ENCODE results near the gene TEDC1. TPM values are rescaled to one million over a fixed set of nuclear protein-coding genes. Genes with fewer than 3 reads are reported as not detected.

TEDC1 gene
- total RNA-seq, 1 experiment from 2014 or later, result 26.2 TPM

- no peak overlapping the region for H3K18ac ChIP-seq (ENCODE audit: insufficient read length, low read depth, low read length)
- no peak overlapping the region for H2BK15ac ChIP-seq (ENCODE audit: low read depth, low read length)
- Mint-ChIP-seq H3K4me1 (no peaks in the 10 kb centered on the region), H3K4me3 (no peak overlapping the region), H3K27ac (peak overlapping the region in 1 of 3 experiments; percentile 73; a peak in 1 of 7 replicates), H3K9me3 (no peaks in the 10 kb centered on the region), H3K27me3 (ENCODE audit: low read depth) (no peaks in the 10 kb centered on the region), H3K36me3 (ENCODE audit: insufficient read depth in 1 of 3, low read depth in 3 of 3) (peaks cover 16 to 37% (median 19%) of the 10 kb centered on the region in 3 experiments; a peak in 6 of 7 replicates)
- no peak overlapping the region for H3K4ac ChIP-seq (ENCODE audit: low read depth, low read length)
- H3K23me2 ChIP-seq (ENCODE audit: insufficient read length, low read depth, low read length, poor library complexity, severe bottlenecking), result no peaks in the 10 kb centered on the region
- H3K56ac ChIP-seq (ENCODE audit: insufficient read length, low read depth, low read length), result no peak overlapping the region
- no peaks in the 10 kb centered on the region; the same call in 1 of the 2 replicates for H3K79me2 ChIP-seq (ENCODE audit: insufficient read depth, low read length)
- H3K4me1 ChIP-seq (ENCODE audit: insufficient read depth, low read length), result no peaks in the 10 kb centered on the region
- WGBS (ENCODE audit: extremely low coverage, insufficient read length, low lambda C conversion rate), result no CpG with 5 or more reads among the region's 12 CpGs
- H3K4me2 ChIP-seq (ENCODE audit: insufficient read depth, insufficient read length, low read length), result no peak overlapping the region
- no peaks in the 10 kb centered on the region for H3K9me3 ChIP-seq (ENCODE audit: control insufficient read depth, low read depth, low read length)
- H2AFZ ChIP-seq (ENCODE audit: low read length), result no peak overlapping the region
- no peak overlapping the region for H2BK120ac ChIP-seq (ENCODE audit: low read depth, low read length, poor library complexity, severe bottlenecking)
- no peak overlapping the region for H4K91ac ChIP-seq (ENCODE audit: insufficient read length, low read depth, low read length)
- H3K14ac ChIP-seq (ENCODE audit: insufficient read depth, low read length), result no peak overlapping the region
- H3K9ac ChIP-seq (ENCODE audit: extremely low read depth, insufficient read length, low read length), result no peak overlapping the region
- TF ChIP-seq CTCF (conservative IDR thresholded peaks at IDR 0.05), result no peak
- H3K79me1 ChIP-seq (ENCODE audit: insufficient read depth, low read depth, low read length, poor library complexity, severe bottlenecking), result peaks cover 2% of the 10 kb centered on the region
- no peak overlapping the region for H4K8ac ChIP-seq (replicated peaks; ENCODE audit: insufficient read length, low read depth, low read length)
- H2BK12ac ChIP-seq (ENCODE audit: insufficient read length, low read depth, low read length), result no peak overlapping the region
- no peak overlapping the region for H2BK20ac ChIP-seq (ENCODE audit: low read depth, low read length, poor library complexity, severe bottlenecking)
- H3K23ac ChIP-seq (ENCODE audit: insufficient read length, low read depth, low read length), result no peak overlapping the region
- no peak overlapping the region for H2BK5ac ChIP-seq (ENCODE audit: insufficient read length, low read length)
- no peaks in the 10 kb centered on the region for H3K27me3 ChIP-seq (ENCODE audit: insufficient read depth, low read length)
- no peak for DNase-seq
- H3K27ac ChIP-seq (ENCODE audit: insufficient read length, low read depth, low read length), result no peak overlapping the region
- no peak overlapping the region for H4K5ac ChIP-seq (ENCODE audit: insufficient read length, low read depth, low read length)
- no peak overlapping the region for H3T11ph ChIP-seq (ENCODE audit: low read length)
- no peak overlapping the region for H2AK5ac ChIP-seq (ENCODE audit: insufficient read length, low read length)
- H4K20me1 ChIP-seq (ENCODE audit: control insufficient read depth, insufficient read depth, insufficient read length), result no peaks in the 10 kb centered on the region
Observed at GRCh38 chr14:105442834-105443233, 48.2 kb upstream of the TEDC1 start.

All from H9 (cell line).